Measurements from ENCODE around the gene C1RL. TPM values are rescaled to one million over a fixed set of nuclear protein-coding genes. Genes with fewer than 3 reads are reported as not detected.

The C1RL gene
- total RNA-seq, 1 donor from 2014 or later = 8.1 TPM

DNA sequence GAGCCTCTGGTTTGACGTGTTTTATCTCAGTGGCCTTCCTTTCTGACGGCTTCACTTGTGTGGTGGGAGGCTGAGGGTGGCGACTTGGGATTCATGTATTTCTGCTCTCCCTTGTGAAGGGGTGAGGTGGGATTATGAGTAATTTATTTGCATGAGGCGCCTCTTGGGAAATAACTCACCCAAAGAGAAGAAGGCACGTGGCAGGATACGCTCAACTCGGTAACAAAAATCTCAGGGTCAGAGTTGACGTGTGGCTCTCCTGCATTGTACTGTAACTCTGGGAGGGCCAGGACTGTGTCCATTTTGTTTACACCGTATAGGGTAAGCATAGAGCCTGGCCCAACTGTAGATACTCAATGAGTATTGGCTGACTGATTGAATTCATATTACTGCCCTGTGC is 63.1 kb downstream of the C1RL start:
- intact Hi-C loops (cut with micrococcal nuclease) = no loop called here

More for the DNA sequence above, 63.1 kb downstream of the C1RL start:
- DNase-seq = no peak
- H3K27me3 ChIP-seq (ENCODE audit: low read depth) = no peaks in the 10 kb centered on the region
- TF ChIP-seq, protein P1, sequence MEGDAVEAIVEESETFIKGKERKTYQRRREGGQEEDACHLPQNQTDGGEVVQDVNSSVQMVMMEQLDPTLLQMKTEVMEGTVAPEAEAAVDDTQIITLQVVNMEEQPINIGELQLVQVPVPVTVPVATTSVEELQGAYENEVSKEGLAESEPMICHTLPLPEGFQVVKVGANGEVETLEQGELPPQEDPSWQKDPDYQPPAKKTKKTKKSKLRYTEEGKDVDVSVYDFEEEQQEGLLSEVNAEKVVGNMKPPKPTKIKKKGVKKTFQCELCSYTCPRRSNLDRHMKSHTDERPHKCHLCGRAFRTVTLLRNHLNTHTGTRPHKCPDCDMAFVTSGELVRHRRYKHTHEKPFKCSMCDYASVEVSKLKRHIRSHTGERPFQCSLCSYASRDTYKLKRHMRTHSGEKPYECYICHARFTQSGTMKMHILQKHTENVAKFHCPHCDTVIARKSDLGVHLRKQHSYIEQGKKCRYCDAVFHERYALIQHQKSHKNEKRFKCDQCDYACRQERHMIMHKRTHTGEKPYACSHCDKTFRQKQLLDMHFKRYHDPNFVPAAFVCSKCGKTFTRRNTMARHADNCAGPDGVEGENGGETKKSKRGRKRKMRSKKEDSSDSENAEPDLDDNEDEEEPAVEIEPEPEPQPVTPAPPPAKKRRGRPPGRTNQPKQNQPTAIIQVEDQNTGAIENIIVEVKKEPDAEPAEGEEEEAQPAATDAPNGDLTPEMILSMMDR (IDR thresholded peaks at IDR 0.05; ENCODE audit: borderline replicate concordance) = no peak
- H3K9me3 ChIP-seq (replicated peaks) = no peaks in the 10 kb centered on the region
- no peaks in the 10 kb centered on the region for H3K36me3 ChIP-seq
- no peak overlapping the region for H3K4me3 ChIP-seq
- no peaks in the 10 kb centered on the region for H3K4me1 ChIP-seq
- no peak overlapping the region for H3K27ac ChIP-seq (replicated peaks)

Other genes with a start within 250 kb of the C1RL start
- 753 TPM for gene TPI1, start 241.7 kb downstream of the C1RL start, total RNA-seq
- 3.2 TPM for gene SPSB2, start 235.9 kb downstream of the C1RL start, total RNA-seq
- gene LRRC23, start 204.4 kb downstream of the C1RL start, total RNA-seq = 11.6 TPM
- 14.8 TPM for gene ENO2, start 194.6 kb downstream of the C1RL start, total RNA-seq
- gene ATN1, start 181.3 kb downstream of the C1RL start, total RNA-seq = 71.4 TPM
- gene RNU7-1, start 165.4 kb downstream of the C1RL start, total RNA-seq = not detected
- gene C12orf57, start 165.2 kb downstream of the C1RL start, total RNA-seq = 227 TPM
- 6.7 TPM for gene PTPN6, start 157.9 kb downstream of the C1RL start, total RNA-seq
- 142 TPM for gene PHB2, start 138.6 kb downstream of the C1RL start, total RNA-seq
- gene EMG1, start 138.3 kb downstream of the C1RL start, total RNA-seq = 44.3 TPM
- 35.1 TPM for gene LPCAT3, start 90.7 kb downstream of the C1RL start, total RNA-seq
- gene C1S, start 48.5 kb downstream of the C1RL start, total RNA-seq = 108 TPM
- 143 TPM for gene C1R, start 16.8 kb downstream of the C1RL start, total RNA-seq
- gene RBP5, start 19.7 kb upstream of the C1RL start, total RNA-seq = 0.47 TPM
- 4.6 TPM for gene CLSTN3, start 21.2 kb upstream of the C1RL start, total RNA-seq
- 33.5 TPM for gene PEX5, start 80.5 kb upstream of the C1RL start, total RNA-seq
- not detected for gene ACSM4, start 194.9 kb upstream of the C1RL start, total RNA-seq